GM12874 (cell line): ENCODE data around the gene SENP8.

Experiments
- CTCF ChIP-seq: IDR thresholded peaks from 2 replicates; pipeline ENCODE4 v1.5.1; 2011; ENCODE audit warnings: low read depth, mild to moderate bottlenecking, control low read depth, low read length, moderate library complexity; ENCODE audit not compliant: insufficient read depth

SENP8 gene

GRCh38 chr15:72105111-72105510 is 13.1 kb upstream of the SENP8 start:
- no peak for TF ChIP-seq CTCF

- no peak for TF ChIP-seq CTCF
Observed at GRCh38 chr15:72106068-72106467, 12.1 kb upstream of the SENP8 start.

- TF ChIP-seq CTCF = no peak
Observed at GRCh38 chr15:72110355-72110754, 7.8 kb upstream of the SENP8 start.

- no peak for TF ChIP-seq CTCF
Observed at GRCh38 chr15:72112116-72112515, 6.1 kb upstream of the SENP8 start.

- no peak for TF ChIP-seq CTCF
Observed at GRCh38 chr15:72112805-72113204, 5.4 kb upstream of the SENP8 start.

- no peak for TF ChIP-seq CTCF
Observed at GRCh38 chr15:72113347-72114031, 4.7 kb upstream of the SENP8 start.

GRCh38 chr15:72116731-72117485 is 1.3 kb upstream of the SENP8 start:
- TF ChIP-seq CTCF = no peak
